ENCODE measurements around the gene ACSF2. TPM values are rescaled to one million over a fixed set of nuclear protein-coding genes. Genes with fewer than 3 reads are reported as not detected.
"Not testable (repeated sequence)": the region's sequence is repeated elsewhere in the genome, so short reads cannot be mapped to it uniquely, and the experiment has no call there.

The ACSF2 gene
- total RNA-seq, 1 donor from 2014 or later, result 15.5 TPM

DNA sequence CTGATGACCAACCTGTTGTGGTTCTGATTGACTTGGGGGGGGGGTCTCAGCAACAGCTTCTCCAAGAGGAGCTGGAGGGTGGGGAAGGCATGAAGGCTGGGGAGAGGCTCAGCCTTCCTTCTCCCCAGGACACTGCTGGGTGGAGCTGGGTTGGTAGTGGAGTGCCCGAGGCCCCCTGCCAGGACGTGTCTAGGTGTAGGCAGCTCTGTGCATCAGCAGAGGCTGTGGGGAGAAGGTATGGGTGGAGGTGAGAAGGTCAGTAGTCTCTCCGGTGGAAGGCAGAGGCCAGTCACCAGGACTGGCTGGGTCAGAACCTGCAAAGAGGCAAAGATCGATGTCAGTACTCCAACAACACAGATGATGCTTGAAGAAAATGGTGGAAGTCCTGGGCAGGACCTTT is 38.7 kb downstream of the ACSF2 start:
- no peak for DNase-seq

DNA sequence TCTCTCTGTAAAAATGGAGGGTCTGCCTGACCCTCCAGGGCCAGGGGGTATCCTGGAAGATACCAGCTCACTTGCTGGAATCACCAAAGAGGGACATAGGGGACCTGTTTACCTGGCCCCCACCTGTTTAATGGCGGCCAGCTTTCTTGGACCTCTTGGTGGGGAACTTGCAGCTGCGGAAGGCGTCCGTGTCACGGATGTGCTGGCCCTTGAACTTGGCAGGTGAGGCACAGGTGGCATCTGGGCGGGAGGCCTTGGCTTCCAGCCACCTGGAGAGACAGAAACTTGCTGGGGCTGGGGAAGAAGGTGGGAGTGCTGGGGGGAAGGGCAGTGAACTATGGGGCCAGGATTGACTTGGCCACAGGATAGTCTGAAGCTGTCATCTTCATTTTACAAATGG is 39.2 kb downstream of the ACSF2 start:
- DNase-seq, result no peak

DNA sequence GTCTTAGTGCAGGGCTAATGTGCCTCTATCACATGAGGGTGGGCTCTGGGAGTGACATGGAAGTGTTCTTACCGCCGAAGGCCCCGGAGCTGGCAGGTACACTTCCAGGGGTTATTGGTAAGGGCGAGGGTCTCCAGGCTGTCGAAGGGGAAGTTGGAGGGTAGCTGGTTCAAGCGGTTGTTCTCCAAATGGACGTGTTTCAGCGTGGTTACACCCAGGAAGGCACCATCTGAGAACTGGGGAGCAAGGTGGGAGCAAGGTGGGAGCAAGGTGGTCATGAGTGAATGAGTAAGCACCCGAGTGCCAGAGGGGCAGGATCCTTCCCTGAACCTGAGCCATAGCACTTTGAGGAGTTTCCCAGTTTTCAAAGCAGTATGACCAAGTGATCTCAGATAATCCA is 39.6 kb downstream of the ACSF2 start:
- DNase-seq, result no peak

DNA sequence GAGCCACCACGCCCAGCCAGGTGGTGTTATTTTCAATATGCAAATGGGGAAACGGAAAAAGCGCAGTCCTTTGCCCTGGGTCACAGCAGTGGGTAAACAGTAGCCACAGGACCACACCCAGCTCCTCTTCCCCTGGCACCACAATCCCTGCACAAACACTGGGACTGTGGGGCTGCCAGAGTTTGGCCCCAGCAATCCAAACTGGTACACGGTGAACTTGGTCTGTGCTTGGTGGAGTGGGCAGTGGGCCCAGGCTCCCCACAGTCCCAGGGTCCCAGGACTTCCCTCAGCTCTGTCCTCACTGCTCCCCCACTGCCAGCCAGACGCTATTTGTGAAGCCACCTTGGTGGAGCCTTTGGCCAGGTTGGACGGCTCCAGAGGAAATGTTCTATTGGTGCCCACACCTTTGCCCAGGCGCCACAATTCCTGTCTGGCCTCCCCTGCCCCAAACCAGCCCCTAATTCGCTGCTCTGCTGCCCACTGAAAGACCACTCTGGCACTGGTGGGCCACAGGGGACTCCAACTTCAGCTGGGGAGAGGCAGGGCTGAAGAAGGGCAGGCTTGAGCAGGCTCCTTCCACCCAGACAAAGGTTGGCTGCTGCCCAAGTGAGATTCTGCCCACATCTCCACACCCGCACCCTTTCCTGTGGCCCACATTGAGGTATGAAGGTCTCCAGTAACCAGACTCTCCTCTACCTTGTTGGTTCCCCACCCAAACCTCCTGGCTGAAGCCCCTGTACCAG is 40.5 kb downstream of the ACSF2 start:
- no peak for DNase-seq

DNA sequence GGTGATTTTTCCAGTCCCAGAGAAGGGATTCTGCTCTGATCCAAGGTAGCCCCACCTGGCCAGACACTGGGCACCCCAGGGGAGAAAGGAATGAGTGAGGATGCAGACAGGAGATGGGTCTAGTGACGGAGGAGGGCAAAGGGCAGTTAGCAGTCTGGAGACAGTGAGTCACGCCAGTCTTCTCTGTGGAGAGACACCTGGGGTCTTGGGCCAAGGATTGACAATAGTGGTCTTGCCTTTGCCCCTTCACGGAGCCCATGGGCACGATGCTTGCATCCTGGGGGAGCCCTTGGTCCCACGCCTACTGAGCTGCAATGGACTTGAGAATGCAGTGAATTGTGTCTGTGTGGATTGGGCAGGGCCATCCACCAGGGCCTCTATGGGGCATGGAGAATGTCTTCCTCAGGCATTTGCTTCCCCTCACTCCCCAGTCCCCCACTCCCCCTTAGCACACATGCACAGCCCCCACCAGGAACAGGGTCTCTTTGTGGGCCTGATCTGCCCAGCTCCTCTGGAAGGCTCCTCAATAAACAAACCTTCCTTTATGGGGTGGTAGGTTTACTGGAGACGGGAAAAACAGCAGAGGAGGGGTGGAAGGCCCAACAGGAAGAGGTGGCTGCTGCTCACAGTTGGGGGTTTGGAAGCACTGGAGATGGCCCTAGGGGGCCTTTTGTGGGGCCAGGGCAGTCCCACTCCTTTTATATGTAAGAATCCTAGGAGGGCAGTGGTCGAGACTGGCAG is 41.3 kb downstream of the ACSF2 start:
- no peak for DNase-seq

DNA sequence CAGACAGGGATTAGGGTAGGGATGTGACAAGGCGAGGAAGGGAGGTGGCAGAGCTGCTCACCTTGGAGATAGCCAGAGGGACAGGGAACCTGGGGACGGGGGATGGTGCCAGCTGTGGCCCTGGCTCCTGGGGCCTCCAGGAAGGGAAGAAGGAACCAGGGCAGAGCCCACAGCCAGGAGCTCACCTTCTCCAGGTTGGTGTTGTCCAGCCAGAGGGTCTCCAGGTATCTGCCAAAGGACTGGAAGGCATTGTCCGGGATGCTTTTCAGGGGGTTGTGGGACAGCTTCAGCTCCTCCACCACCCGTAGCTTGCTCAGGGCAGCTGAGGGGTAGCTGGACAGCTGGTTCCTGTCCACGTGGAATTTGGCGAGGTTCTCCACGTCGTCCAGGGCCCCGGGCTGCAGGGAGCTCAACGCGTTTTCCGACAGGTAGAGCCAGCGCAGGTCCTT is 41.9 kb downstream of the ACSF2 start:
- no peak for DNase-seq

DNA sequence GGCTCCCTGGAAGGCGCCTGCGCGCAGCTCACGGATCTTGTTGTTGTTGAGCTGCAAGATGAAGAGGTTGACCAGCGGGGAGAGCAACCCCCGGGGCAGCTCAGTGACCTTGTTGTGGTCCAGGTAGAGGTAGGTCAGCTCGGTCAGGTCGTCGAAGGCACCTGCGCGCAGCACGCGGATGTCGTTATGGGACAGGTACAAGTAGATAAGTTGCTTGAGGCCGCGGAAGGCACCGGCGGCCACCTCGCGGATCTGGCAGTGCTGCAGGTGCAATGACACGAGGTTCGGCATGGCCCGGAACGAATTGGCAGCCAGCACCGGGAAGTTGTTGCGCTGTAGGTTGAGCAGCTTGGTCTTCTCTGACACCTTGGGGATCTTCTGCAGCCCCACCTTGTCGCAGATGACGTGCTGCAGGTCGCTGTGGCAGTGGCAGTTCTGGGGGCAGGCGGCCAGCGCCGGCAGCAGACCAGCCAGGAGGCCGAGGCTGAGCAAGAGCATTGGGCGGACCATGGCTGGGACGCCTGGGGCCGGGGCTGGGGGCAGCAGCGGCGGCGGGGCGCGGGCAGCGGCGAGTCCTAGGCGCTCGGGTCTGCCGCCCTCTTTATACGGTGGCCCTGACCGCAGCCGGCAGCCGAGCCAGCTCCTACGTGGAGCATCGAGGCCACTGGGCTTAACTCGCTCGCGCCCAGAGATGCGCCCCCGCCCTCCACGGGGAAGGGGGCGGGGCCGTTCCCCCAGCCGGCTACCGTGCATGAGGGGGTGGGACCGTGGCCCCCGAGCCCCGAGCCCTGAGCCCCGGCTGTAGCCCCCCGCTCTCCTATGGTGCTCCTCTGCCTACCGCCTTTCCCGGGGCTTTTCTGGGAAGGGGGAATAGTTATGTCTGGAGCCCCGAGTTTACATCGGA is 42.5 kb downstream of the ACSF2 start, which contains the start of gene CHAD:
Gene CHAD (minus strand): TSS at position 577 of the 904 bp plus-strand sequence. CDS start 67 bp downstream, at position 510.
- peak; percentile 15 for DNase-seq

DNA sequence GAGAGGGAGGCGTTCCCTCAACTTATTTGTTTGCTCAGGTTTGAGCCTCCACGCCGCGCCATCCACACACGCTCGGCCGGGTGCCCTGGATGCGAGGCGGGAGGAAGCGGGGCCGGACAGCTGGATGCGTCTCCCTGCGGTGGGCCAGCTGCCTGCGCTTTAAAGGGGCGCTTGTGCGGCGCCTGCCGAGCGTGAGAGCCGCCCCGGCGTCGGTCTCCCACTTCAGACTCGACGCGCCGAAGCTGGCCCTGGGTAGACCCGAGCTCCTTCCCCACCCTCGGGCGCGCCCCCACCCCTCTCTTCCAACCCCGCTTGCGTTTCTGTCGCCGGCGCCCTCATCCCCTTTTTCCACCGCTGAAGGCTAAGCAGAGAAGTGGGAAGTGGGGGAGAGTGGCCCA is 43.2 kb downstream of the ACSF2 start:
- no peak for DNase-seq

DNA sequence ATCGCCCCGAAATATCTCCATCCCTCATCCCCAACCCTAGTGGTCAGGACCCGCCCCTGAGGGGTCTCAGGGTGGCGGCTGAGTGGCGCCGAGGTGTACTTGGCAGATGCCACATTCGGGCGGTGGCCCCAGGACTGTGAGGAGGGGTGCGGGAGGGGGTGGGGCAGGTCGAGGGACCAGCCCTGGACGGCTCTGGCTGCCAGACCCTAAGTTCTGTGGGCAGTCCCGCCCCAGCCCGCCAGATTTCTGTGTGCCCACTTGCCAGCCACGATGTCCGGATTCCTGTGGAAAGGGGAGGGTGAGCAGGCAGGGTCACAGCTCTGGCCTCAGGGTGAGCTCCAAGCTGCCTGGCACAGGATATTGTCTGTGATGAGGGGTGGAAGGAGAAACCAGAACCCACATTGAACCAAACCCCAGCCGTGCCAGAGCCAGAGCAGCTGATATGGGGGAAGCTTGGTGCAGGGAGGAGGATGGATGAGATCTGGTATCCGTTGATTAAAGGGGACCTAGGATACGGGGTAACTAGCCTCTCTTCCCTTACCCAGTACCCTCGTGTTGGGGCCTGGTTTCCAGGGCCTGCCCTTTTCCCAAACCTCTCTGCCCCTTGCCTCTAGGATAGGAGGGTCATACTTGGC is 43.8 kb downstream of the ACSF2 start:
- DNase-seq, result no peak

DNA sequence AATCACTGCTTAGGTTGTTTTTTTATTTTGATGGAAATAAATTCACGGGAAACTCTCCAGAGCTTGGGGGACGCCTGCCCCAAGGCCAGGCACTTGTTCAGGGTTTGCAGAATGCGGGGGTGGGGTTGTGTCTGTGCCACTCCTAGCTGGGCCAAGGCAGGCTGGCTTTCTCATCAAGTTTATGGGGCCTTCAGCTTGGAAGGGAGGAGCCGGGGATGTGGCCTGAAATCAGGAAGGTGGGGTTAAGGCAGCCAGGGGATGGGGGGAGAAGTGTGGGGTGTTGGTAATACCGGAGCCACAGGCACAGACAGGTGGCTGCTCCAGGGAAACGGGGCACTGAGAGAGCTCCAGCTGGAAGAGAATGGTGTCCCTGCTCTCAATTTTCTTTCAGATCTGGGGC is 44.4 kb downstream of the ACSF2 start:
- no peak for DNase-seq

DNA sequence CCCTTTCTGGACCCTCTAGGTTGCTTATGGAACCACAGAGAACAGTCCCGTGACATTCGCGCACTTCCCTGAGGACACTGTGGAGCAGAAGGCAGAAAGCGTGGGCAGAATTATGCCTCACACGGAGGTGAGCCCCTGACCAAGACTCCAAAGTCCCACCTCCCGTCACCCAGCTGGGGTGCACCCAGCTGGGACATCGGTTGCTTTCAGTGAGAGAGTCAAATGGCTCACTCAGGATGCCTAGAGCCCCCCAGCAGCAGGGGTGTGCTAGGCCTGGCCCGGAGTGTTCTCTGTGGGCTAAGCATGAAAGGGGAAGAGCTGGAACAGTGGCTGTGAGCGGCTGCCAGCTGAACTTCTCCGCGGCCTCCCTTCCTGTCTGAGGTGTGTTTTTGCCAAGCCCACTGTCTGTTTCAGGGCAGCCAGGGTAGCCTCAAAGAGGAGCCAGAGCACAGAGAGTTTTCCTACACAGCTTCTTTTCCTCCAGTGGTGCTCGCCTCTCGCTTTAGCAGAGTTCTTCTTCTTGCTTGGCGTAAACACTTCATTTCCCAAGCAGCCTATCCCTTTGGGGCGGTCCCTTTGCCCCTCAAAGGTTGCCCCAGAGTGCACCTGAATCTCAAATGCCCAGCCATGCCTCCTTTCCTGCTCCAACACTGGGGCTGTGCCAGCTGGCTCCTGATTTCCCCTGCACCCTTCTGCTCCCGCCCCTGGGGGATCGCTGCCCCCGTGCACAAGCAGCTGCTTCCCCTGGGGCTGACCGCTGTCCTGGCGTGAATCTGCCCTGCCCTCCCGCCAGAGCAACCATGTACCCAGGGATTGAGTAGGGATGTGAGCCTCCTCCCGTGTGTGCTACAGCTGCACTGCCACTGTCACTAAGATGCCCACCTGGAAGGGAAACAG is 45.2 kb downstream of the ACSF2 start:
- no peak for DNase-seq

DNA sequence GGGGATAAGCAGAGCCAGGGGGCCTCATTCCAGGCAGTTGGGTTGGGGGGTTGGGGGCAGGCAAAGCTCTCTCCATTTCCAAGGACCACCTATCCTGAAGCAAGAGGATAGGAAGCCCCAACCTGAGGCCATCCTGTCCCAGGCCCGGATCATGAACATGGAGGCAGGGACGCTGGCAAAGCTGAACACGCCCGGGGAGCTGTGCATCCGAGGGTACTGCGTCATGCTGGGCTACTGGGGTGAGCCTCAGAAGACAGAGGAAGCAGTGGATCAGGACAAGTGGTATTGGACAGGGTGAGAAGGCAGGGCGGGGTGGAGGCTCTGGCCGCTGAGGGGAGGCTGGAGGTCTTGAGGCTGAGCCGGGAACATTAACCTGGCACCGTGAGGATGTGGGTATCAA is 46.3 kb downstream of the ACSF2 start:
- DNase-seq, result no peak

DNA sequence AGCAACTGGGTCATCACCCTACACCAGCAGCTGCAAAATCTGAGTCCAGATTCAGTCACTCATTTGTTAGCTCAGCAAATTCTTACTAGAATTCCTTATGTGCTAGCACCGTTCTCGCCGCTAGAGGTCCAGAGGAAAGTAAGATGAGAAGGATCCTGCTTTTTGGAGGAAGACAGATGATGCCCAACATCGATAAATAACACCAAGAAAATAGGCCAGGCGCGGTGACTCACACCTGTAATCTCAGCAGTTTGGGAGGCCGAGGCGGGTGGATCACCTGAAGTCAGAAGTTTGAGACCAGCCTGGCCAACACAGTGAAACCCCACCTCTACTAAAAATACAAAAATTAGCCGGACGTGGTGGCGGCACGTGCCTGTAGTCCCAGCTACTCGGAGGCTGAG is 46.7 kb downstream of the ACSF2 start:
- DNase-seq, result not testable (repeated sequence)

DNA sequence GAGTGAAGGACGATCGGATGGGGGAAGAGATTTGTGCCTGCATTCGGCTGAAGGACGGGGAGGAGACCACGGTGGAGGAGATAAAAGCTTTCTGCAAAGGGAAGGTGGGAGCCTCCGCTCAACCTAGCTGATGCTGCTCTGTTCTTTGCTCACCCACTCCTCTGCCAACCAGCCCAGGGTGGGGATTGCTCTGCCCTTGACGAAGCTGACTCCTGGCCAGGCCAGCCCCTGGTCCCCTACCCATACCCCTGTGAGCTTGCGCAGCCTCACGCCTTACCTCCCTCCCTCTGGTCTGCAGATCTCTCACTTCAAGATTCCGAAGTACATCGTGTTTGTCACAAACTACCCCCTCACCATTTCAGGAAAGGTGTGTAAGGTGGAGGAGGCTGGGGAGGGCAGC is 47.9 kb downstream of the ACSF2 start:
- no peak for DNase-seq

DNA sequence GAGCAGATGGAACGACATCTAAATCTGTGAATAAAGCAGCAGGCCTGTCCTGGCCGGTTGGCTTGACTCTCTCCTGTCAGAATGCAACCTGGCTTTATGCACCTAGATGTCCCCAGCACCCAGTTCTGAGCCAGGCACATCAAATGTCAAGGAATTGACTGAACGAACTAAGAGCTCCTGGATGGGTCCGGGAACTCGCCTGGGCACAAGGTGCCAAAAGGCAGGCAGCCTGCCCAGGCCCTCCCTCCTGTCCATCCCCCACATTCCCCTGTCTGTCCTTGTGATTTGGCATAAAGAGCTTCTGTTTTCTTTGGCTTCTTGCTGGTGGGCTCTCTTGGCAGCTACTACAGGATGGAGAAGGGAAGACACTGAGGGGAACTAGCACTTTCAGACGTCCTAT is 48.5 kb downstream of the ACSF2 start:
- DNase-seq, result no peak

DNA sequence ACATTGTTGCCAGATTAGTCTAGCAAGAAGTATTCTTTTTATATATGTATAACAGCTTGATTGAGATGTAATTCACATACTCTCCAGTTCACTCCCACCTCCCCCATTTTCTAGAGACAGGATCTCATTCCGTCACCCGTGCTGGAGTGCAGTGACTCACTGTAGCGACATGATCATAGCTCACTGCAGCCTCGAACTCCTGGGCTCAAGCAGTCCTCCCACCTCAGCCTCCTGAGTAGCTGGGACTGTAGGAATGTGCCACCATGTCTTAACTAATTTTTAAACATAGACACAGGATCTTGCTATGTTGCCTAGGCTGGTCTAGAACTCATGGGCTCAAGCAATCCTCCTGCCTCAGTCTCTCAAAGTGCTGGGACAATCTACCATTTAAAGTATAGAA is 49.3 kb downstream of the ACSF2 start:
- DNase-seq, result no peak

DNA sequence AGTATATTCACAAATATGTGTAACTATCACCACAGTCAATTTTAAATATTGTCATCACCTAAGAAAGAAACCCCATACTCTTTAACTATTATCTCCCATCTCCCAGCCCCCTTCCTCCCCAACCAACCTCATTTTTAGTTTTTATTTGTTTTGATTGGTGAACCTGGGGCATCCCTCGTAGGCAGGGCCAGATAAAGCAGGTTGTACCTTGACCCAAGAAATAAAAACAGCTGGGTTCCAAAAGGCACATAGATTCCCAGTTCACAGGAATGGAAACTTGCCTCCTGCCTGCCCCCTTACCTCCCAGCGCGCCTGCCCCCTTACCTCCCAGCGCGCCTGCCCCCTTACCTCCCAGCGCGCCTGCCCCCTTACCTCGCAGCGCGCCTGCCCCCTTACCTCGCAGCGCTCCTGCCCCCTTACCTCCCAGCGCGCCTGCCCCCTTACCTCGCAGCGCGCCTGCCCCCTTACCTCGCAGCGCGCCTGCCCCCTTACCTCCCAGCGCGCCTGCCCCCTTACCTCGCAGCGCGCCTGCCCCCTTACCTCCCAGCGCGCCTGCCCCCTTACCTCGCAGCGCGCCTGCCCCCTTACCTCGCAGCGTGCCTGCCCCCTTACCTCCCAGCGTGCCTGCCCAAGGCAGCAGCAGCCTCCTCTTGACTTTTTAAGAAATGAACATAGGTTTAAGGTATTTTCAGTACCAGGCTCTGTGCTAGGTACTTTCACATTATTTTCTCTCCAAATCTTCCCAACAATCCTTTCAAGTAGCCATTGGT is 49.9 kb downstream of the ACSF2 start:
- DNase-seq, result not testable (repeated sequence)

DNA sequence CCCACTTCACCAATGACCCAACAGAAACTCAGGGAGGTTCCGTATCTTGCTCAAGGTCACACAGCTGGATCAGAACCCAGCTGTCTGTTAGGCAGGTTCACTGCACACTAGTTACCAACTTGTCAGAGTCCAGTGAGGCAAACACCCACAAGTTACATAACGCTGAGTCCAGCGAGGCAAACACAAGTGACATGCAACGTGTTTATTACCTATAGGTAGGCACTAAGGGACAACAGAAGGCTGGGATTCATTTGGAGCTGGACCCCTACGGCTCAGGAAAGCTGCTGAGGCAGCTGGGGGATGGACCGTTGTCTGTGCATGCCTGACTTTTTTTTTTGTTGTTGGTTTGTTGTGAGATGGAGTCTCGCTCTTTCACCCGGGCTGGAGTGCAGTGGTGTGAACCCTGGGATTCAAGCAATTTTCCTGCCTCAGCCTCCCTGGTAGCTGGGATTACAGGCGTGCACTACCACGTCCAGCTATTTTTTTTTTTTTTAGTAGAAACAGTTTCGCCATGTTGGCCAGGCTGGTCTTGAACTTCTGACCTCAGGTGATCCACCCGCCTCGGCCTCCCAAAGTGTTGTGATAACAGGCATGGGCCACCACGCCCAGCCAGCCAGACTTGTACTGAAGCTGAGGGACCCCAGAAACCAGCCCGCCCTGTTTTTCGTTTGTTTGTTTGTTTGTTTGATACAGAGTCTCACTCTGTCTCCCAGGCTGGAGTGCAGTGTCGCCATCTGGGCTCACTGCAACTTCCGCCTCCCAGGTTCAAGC is 50.7 kb downstream of the ACSF2 start:
- no peak for DNase-seq

DNA sequence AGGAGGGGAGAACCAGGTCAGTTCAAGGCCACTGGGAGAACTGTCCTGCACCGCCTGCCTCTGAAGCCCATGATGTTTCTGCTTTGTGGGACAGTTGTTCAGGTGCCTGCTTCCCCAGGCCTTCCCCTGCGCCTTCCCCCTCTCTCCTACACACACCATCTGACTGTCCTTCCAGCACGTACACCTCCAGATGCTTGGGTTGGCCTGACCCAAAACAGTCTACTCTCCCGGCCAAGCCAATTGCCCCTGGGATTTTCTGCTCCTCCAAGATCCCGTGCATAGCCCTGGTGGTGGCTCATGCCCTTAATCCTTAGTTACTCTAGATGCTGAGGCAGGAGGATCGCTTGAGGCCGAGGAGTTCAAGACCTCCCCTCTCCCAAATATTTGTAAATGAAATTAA is 52.0 kb downstream of the ACSF2 start:
- no peak for DNase-seq

All from dermis blood vessel endothelial cell (primary cell).